Left lung (tissue), 10 donors: ENCODE results near the gene TGFBI. TPM values are rescaled to one million over a fixed set of nuclear protein-coding genes. Genes with fewer than 3 reads are reported as not detected.

Source experiments
- ATAC-seq: fragments of 200-7000 bp; cut with Tn5 transposase; one replicate; pipeline ENCODE4 v1.9.1; 2020; ENCODE audit warnings: moderate library complexity
- DNase-seq, 4 donors: peaks; one replicate each; pipeline ENCODE4 v3.0.0-alpha.2; 2013 to 2020
- H3K27ac ChIP-seq, 2 donors: fragments of 200-600 bp; sonication (generic) in 1 of 2; one replicate each; pipeline versions ENCODE4 v1.5.0 to v1.8.0; 2020 to 2021
- H3K27me3 ChIP-seq, 2 donors: fragments of 200-600 bp; sonication (generic) in 1 of 2; one replicate each; pipeline versions ENCODE4 v1.5.0 to v1.8.0; 2020 to 2021
- H3K36me3 ChIP-seq, 2 donors: fragments of 200-600 bp; sonication (generic) in 1 of 2; one replicate each; pipeline versions ENCODE4 v1.5.0 to v1.8.0; 2020 to 2021
- H3K4me1 ChIP-seq, 2 donors: fragments of 200-600 bp; one replicate each; pipeline ENCODE4 v1.8.0; 2021
- H3K4me3 ChIP-seq, 2 donors: fragments of 200-600 bp; sonication (generic) in 1 of 2; one replicate each; pipeline versions ENCODE4 v1.5.0 to v1.8.0; 2020 to 2021; ENCODE audit warnings: mild to moderate bottlenecking in 1 of 2
- H3K9me3 ChIP-seq, 2 donors: fragments of 200-600 bp; sonication (generic) in 1 of 2; one replicate each; pipeline versions ENCODE4 v1.5.0 to v1.8.0; 2020 to 2021
- CTCF ChIP-seq, 2 donors: fragments of 200-600 bp; sonication (generic) in 1 of 2; IDR thresholded peaks; one replicate each; pipeline versions ENCODE4 v1.5.0 to v1.8.0; 2021; ENCODE audit warnings: antibody characterized with exemption in 2 of 2
- intact Hi-C, 2 donors: fragments of 100-400 bp; cut with DNase I; formaldehyde crosslinking; loops; one replicate each; pipeline versions ENCODE4 v1.11.2 to v1.14.2; 2022
- polyA plus RNA-seq, 6 donors: library from polyadenylated mRNA; unstranded; fragments of 120-200 nt; gene quantifications; one replicate each; pipeline ENCODE4 v1.2.1, GENCODE V29; 2013; ENCODE audit not compliant: insufficient read length in 6 of 6
- total RNA-seq, 2 donors: library from RNA; stranded (reverse); fragmentation: NEBNext Ultra II Directional; extraction: Animal tissue kit (Norgen Biotek cat#: 25700); gene quantifications; one replicate each; pipeline ENCODE4 v1.2.1, GENCODE V29; 2021
- donor health status: DM: no; HTN: yes; CAD: no.
- donor health status: DM: no; HTN: no; CAD: no.

Gene TGFBI
- total and polyA plus RNA-seq, 8 donors = 124 to 222 (median 146) TPM

- ATAC-seq (peak; percentile 27), DNase-seq (no peak)
- Histone ChIP-seq H3K4me3 (no peak overlapping the region), H3K27ac (no peak overlapping the region), H3K9me3 (no peaks in the 10 kb centered on the region), H3K36me3 (no peaks in the 10 kb centered on the region), H3K27me3 (peaks cover 0 to 4% of the 10 kb centered on the region in 2 donors), H3K4me1 (peaks cover 0 to 4% of the 10 kb centered on the region in 2 donors)
- no peak for TF ChIP-seq CTCF (IDR thresholded peaks at IDR 0.05)
- intact Hi-C loops = no loop called here
Measured at GRCh38 chr5:136094189-136094912, 65.6 kb downstream of the TGFBI start.

GRCh38 chr5:136094913-136095641 is 66.3 kb downstream of the TGFBI start:
- H3K36me3 ChIP-seq = no peaks in the 10 kb centered on the region
- peaks cover 0 to 4% of the 10 kb centered on the region in 2 donors for H3K27me3 ChIP-seq
- intact Hi-C loops = no loop called here
- ATAC-seq (peak; percentile 67), DNase-seq (no peak)
- no peak overlapping the region for H3K4me3 ChIP-seq
- no peak for TF ChIP-seq CTCF (IDR thresholded peaks at IDR 0.05)
- H3K9me3 ChIP-seq = no peaks in the 10 kb centered on the region
- no peak overlapping the region for H3K27ac ChIP-seq
- H3K4me1 ChIP-seq = peaks cover 0 to 4% of the 10 kb centered on the region in 2 donors

GRCh38 chr5:136098176-136098575 is 69.4 kb downstream of the TGFBI start:
- H3K9me3 ChIP-seq = no peaks in the 10 kb centered on the region
- ATAC-seq = no peak
- H3K36me3 ChIP-seq = no peaks in the 10 kb centered on the region
- H3K27ac ChIP-seq = no peak overlapping the region
- intact Hi-C loops = no loop called here
- H3K4me1 ChIP-seq = peaks cover 0 to 4% of the 10 kb centered on the region in 2 donors
- no peak overlapping the region for H3K4me3 ChIP-seq
- H3K27me3 ChIP-seq = peaks cover 0 to 4% of the 10 kb centered on the region in 2 donors
- no peak for DNase-seq
- no peak for TF ChIP-seq CTCF (IDR thresholded peaks at IDR 0.05)

- Histone ChIP-seq H3K27me3 (no peaks in the 10 kb centered on the region), H3K4me3 (no peak overlapping the region), H3K27ac (no peak overlapping the region), H3K36me3 (no peaks in the 10 kb centered on the region), H3K4me1 (peaks cover 0 to 1% of the 10 kb centered on the region in 2 donors), H3K9me3 (no peaks in the 10 kb centered on the region)
- no peak for ATAC-seq
- no peak for TF ChIP-seq CTCF (IDR thresholded peaks at IDR 0.05)
- no peak for DNase-seq
- intact Hi-C loops = no loop called here
Measured at GRCh38 chr5:136099870-136100269, 71.1 kb downstream of the TGFBI start.

GRCh38 chr5:136101884-136102283 is 73.1 kb downstream of the TGFBI start:
- intact Hi-C loops = no loop called here
- Histone ChIP-seq H3K27ac (no peak overlapping the region), H3K36me3 (no peaks in the 10 kb centered on the region), H3K4me3 (no peak overlapping the region), H3K4me1 (no peaks in the 10 kb centered on the region), H3K9me3 (no peaks in the 10 kb centered on the region), H3K27me3 (no peaks in the 10 kb centered on the region)
- no peak for ATAC-seq
- TF ChIP-seq CTCF (IDR thresholded peaks at IDR 0.05) = no peak
- DNase-seq = no peak
